ENCODE measurements around the gene NFIC. TPM values are rescaled to one million over a fixed set of nuclear protein-coding genes. Genes with fewer than 3 reads are reported as not detected.
A peak's percentile ranks its signal among the peaks of the same experiment; 100 is the strongest.

NFIC gene
- total RNA-seq, 1 experiment from 2014 or later: 8.0 TPM

DNA sequence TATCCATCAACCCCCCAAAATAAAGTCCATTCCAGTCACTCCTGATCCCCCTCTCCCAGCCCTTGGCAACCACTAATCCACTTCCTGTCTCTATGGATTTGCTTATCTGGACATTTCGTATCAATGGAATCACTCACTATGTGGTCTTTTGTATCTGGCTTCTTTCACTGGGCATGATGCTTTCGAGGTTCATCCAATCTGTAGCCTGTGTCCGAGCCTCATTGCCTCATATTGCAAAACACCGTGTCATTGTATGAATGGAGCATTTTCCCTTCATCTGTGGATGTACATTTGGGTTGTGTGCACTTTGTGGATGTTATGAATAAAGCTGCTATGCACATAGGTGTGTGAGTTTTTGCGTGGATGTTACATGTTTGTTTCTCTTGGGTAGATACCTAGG is 138.4 kb downstream of the NFIC start:
- no peaks in the 10 kb centered on the region for H3K9me3 ChIP-seq (ENCODE audit: control insufficient read depth, low read depth, low read length)
- peaks cover 20% of the 10 kb centered on the region for H3K23me2 ChIP-seq (ENCODE audit: insufficient read length, low read depth, low read length, poor library complexity, severe bottlenecking)
- no CpG with 5 or more reads among the region's 5 CpGs for WGBS (ENCODE audit: extremely low coverage, insufficient read length, low lambda C conversion rate)
- H3K27ac ChIP-seq (ENCODE audit: insufficient read length, low read depth, low read length): no peak overlapping the region
- H2BK120ac ChIP-seq (ENCODE audit: low read depth, low read length, poor library complexity, severe bottlenecking): no peak overlapping the region
- no peak overlapping the region for H2BK15ac ChIP-seq (ENCODE audit: low read depth, low read length)
- H3K79me1 ChIP-seq (ENCODE audit: insufficient read depth, low read depth, low read length, poor library complexity, severe bottlenecking): no peaks in the 10 kb centered on the region
- H3K27ac Mint-ChIP-seq: peak overlapping the region in 2 of 3 experiments; percentile 33 to 99; a peak in 4 of 7 replicates
- no peak overlapping the region for H4K5ac ChIP-seq (ENCODE audit: insufficient read length, low read depth, low read length)
- no peak overlapping the region for H4K91ac ChIP-seq (ENCODE audit: insufficient read length, low read depth, low read length)
- H3K36me3 Mint-ChIP-seq (ENCODE audit: insufficient read depth in 1 of 3, low read depth in 3 of 3): peaks cover 6 to 14% (median 11%) of the 10 kb centered on the region in 3 experiments; a peak in 6 of 7 replicates
- no peaks in the 10 kb centered on the region for H3K4me1 ChIP-seq (ENCODE audit: insufficient read depth, low read length)
- H2BK12ac ChIP-seq (ENCODE audit: insufficient read length, low read depth, low read length): no peak overlapping the region
- no peak overlapping the region for H2BK20ac ChIP-seq (ENCODE audit: low read depth, low read length, poor library complexity, severe bottlenecking)
- no peaks in the 10 kb centered on the region; a peak in 1 of 5 replicates for H3K9me3 Mint-ChIP-seq
- H3K27me3 Mint-ChIP-seq (ENCODE audit: low read depth): no peaks in the 10 kb centered on the region
- H3K79me2 ChIP-seq (ENCODE audit: insufficient read depth, low read length): peaks cover 5% of the 10 kb centered on the region; the same call in 1 of the 2 replicates
- H3K23ac ChIP-seq (ENCODE audit: insufficient read length, low read depth, low read length): no peak overlapping the region
- H3K14ac ChIP-seq (ENCODE audit: insufficient read depth, low read length): no peak overlapping the region
- no peak overlapping the region for H4K8ac ChIP-seq (replicated peaks; ENCODE audit: insufficient read length, low read depth, low read length)
- H3K18ac ChIP-seq (ENCODE audit: insufficient read length, low read depth, low read length): no peak overlapping the region
- H3K4me1 Mint-ChIP-seq: peaks cover 19 to 41% of the 10 kb centered on the region in 2 experiments
- H2AK5ac ChIP-seq (ENCODE audit: insufficient read length, low read length): no peak overlapping the region
- H2AFZ ChIP-seq (ENCODE audit: low read length): no peak overlapping the region
- H2BK5ac ChIP-seq (ENCODE audit: insufficient read length, low read length): no peak overlapping the region
- no peaks in the 10 kb centered on the region for H4K20me1 ChIP-seq (ENCODE audit: control insufficient read depth, insufficient read depth, insufficient read length)
- TF ChIP-seq, protein P1, sequence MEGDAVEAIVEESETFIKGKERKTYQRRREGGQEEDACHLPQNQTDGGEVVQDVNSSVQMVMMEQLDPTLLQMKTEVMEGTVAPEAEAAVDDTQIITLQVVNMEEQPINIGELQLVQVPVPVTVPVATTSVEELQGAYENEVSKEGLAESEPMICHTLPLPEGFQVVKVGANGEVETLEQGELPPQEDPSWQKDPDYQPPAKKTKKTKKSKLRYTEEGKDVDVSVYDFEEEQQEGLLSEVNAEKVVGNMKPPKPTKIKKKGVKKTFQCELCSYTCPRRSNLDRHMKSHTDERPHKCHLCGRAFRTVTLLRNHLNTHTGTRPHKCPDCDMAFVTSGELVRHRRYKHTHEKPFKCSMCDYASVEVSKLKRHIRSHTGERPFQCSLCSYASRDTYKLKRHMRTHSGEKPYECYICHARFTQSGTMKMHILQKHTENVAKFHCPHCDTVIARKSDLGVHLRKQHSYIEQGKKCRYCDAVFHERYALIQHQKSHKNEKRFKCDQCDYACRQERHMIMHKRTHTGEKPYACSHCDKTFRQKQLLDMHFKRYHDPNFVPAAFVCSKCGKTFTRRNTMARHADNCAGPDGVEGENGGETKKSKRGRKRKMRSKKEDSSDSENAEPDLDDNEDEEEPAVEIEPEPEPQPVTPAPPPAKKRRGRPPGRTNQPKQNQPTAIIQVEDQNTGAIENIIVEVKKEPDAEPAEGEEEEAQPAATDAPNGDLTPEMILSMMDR (conservative IDR thresholded peaks at IDR 0.05): no peak
- H3T11ph ChIP-seq (ENCODE audit: low read length): no peak overlapping the region
- no peak overlapping the region for H3K4me2 ChIP-seq (ENCODE audit: insufficient read depth, insufficient read length, low read length)
- no peak overlapping the region for H3K56ac ChIP-seq (ENCODE audit: insufficient read length, low read depth, low read length)
- no peak for DNase-seq
- H3K9ac ChIP-seq (ENCODE audit: extremely low read depth, insufficient read length, low read length): no peak overlapping the region
- no peak overlapping the region for H3K4ac ChIP-seq (ENCODE audit: low read depth, low read length)
- H3K4me3 Mint-ChIP-seq: peak overlapping the region; percentile 50 to 79; a peak in 3 of 5 replicates
- H3K27me3 ChIP-seq (ENCODE audit: insufficient read depth, low read length): no peaks in the 10 kb centered on the region
